Measurements from ENCODE around the gene THOC6. TPM values are rescaled to one million over a fixed set of nuclear protein-coding genes. Genes with fewer than 3 reads are reported as not detected.

Gene THOC6
- total RNA-seq, 1 experiment from 2014 or later, result 56.7 TPM

DNA sequence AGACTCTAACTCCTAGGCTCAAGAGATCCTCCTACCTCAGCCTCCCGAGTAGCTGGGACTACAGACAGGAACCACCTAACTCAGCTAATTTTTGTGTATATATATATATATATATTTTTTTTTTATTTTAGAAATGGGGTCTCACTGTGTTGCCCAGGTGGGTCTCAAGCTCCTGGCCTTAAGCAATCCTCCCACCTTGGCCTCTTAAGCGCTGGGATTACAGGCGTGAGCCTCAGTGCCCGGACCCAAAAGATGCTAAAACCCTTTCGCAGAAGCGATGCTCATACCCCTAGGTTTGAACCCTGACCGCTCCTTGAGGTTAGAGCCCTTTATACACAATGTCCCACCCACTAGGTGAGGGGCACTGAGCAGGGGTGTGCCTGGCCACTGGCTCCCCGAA lies 13.3 kb upstream of the THOC6 start:
- intact Hi-C loops (cut with micrococcal nuclease; ENCODE audit: unreplicated experiment), result no loop called here
- ChIA-PET POLR2A (interaction anchor here (0.7 kb wide), 1 partner anchor 48 kb away, joined by 4 read pairs; no protein-coding TSS in a partner anchor), CTCF (no interaction called here)
- H3K27ac ChIP-seq (ENCODE audit: low read length), result no peak overlapping the region
- H3K27me3 ChIP-seq (ENCODE audit: control insufficient read depth, insufficient read depth, low read length), result no peaks in the 10 kb centered on the region
- ATAC-seq, result no peak
- no TSS peak for BruUV-seq (replicated peaks)
- H3K9me3 ChIP-seq (ENCODE audit: control insufficient read depth, insufficient read depth, low read depth, low read length), result no peaks in the 10 kb centered on the region
- H3K36me3 ChIP-seq (ENCODE audit: control insufficient read depth, insufficient read depth, low read length), result no peaks in the 10 kb centered on the region
- TF ChIP-seq, protein P1, sequence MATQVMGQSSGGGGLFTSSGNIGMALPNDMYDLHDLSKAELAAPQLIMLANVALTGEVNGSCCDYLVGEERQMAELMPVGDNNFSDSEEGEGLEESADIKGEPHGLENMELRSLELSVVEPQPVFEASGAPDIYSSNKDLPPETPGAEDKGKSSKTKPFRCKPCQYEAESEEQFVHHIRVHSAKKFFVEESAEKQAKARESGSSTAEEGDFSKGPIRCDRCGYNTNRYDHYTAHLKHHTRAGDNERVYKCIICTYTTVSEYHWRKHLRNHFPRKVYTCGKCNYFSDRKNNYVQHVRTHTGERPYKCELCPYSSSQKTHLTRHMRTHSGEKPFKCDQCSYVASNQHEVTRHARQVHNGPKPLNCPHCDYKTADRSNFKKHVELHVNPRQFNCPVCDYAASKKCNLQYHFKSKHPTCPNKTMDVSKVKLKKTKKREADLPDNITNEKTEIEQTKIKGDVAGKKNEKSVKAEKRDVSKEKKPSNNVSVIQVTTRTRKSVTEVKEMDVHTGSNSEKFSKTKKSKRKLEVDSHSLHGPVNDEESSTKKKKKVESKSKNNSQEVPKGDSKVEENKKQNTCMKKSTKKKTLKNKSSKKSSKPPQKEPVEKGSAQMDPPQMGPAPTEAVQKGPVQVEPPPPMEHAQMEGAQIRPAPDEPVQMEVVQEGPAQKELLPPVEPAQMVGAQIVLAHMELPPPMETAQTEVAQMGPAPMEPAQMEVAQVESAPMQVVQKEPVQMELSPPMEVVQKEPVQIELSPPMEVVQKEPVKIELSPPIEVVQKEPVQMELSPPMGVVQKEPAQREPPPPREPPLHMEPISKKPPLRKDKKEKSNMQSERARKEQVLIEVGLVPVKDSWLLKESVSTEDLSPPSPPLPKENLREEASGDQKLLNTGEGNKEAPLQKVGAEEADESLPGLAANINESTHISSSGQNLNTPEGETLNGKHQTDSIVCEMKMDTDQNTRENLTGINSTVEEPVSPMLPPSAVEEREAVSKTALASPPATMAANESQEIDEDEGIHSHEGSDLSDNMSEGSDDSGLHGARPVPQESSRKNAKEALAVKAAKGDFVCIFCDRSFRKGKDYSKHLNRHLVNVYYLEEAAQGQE (IDR thresholded peaks at IDR 0.05; ENCODE audit: insufficient read depth in 1 of 2, low read depth in 2 of 2, low read length in 1 of 2), result no peak
- TF ChIP-seq SIN3A (IDR thresholded peaks at IDR 0.05; ENCODE audit: borderline replicate concordance, insufficient read depth, low read depth, low read length) (no peak), TCF7L2 (IDR thresholded peaks at IDR 0.05; ENCODE audit: low read depth, low read length) (no peak), POLR2AphosphoS5 (IDR thresholded peaks at IDR 0.05; ENCODE audit: low read depth, low read length) (no peak)
- TF ChIP-seq, protein P2, sequence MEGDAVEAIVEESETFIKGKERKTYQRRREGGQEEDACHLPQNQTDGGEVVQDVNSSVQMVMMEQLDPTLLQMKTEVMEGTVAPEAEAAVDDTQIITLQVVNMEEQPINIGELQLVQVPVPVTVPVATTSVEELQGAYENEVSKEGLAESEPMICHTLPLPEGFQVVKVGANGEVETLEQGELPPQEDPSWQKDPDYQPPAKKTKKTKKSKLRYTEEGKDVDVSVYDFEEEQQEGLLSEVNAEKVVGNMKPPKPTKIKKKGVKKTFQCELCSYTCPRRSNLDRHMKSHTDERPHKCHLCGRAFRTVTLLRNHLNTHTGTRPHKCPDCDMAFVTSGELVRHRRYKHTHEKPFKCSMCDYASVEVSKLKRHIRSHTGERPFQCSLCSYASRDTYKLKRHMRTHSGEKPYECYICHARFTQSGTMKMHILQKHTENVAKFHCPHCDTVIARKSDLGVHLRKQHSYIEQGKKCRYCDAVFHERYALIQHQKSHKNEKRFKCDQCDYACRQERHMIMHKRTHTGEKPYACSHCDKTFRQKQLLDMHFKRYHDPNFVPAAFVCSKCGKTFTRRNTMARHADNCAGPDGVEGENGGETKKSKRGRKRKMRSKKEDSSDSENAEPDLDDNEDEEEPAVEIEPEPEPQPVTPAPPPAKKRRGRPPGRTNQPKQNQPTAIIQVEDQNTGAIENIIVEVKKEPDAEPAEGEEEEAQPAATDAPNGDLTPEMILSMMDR (IDR thresholded peaks at IDR 0.05), result no peak
- peaks cover 36% of the 10 kb centered on the region for H3K4me1 ChIP-seq (ENCODE audit: control insufficient read depth, insufficient read depth, low read length)
- DNase-seq (ENCODE audit: low read depth, low spot score), result no peak
- in situ Hi-C loops (cut with HindIII; ENCODE audit: low pct_unique_long_range_greater_than_20kb, low sequenced_read_pairs), result no loop called here
- H3K4me3 ChIP-seq (ENCODE audit: low read depth in 2 of 2, low read length in 2 of 2), result no peak overlapping the region

DNA sequence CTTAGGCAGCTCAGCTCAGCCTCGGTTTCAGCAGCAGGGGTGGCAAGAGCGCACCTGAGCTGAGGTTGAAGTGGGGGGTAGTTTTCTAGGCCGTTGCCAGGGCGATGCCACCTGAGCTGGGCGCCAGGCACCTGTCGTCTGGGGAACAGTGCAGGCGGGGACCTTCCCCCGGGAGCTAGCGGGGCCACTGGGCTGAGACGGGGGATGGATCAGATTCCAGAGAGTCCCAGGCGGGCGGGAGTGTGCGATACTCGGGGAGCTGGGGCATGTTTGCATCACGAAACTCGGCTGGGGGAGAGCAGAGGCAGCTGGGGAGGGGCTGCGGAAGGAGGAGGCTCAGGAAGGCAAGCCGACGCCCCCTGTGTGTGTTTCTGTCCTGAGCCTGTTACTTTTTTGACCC lies 11.6 kb upstream of the THOC6 start:
- H3K36me3 ChIP-seq (ENCODE audit: control insufficient read depth, insufficient read depth, low read length), result no peaks in the 10 kb centered on the region
- H3K27ac ChIP-seq (ENCODE audit: low read length), result no peak overlapping the region
- DNase-seq (ENCODE audit: low read depth, low spot score) (no peak), ATAC-seq (no peak)
- intact Hi-C loops (cut with micrococcal nuclease; ENCODE audit: unreplicated experiment) (no loop called here), in situ Hi-C loops (cut with HindIII; ENCODE audit: low pct_unique_long_range_greater_than_20kb, low sequenced_read_pairs) (no loop called here)
- TF ChIP-seq, protein P2 (IDR thresholded peaks at IDR 0.05), result no peak
- TF ChIP-seq SIN3A (IDR thresholded peaks at IDR 0.05; ENCODE audit: borderline replicate concordance, insufficient read depth, low read depth, low read length), result no peak
- TF ChIP-seq, protein P1 (IDR thresholded peaks at IDR 0.05; ENCODE audit: insufficient read depth in 1 of 2, low read depth in 2 of 2, low read length in 1 of 2), result no peak
- no peak for TF ChIP-seq POLR2AphosphoS5 (IDR thresholded peaks at IDR 0.05; ENCODE audit: low read depth, low read length)
- no peak for TF ChIP-seq TCF7L2 (IDR thresholded peaks at IDR 0.05; ENCODE audit: low read depth, low read length)
- no peak overlapping the region for H3K4me3 ChIP-seq (ENCODE audit: low read depth in 2 of 2, low read length in 2 of 2)
- H3K4me1 ChIP-seq (ENCODE audit: control insufficient read depth, insufficient read depth, low read length), result peaks cover 26% of the 10 kb centered on the region
- POLR2A ChIA-PET, result no interaction called here
- CTCF ChIA-PET, result no interaction called here
- H3K27me3 ChIP-seq (ENCODE audit: control insufficient read depth, insufficient read depth, low read length), result no peaks in the 10 kb centered on the region
- BruUV-seq (replicated peaks), result no TSS peak
- no peaks in the 10 kb centered on the region for H3K9me3 ChIP-seq (ENCODE audit: control insufficient read depth, insufficient read depth, low read depth, low read length)
